K562 (cell line): Measurements from ENCODE around the gene TSPAN1. TPM values are rescaled to one million over a fixed set of nuclear protein-coding genes. Genes with fewer than 3 reads are reported as not detected.

Experiments used
- ATAC-seq: fragments of 200-7000 bp; cut with Tn5 transposase; 3 replicates; pipeline ENCODE4 v1.9.1; 2020; ENCODE audit warnings: moderate library complexity
- BruUV-seq: library from RNA; stranded (reverse); fragments of 400-500 nt; replicated peaks from 2 replicates; lab custom pipeline; 2021; lab: Mats Ljungman, UMichigan
- CTCF ChIA-PET: fragments of 300-600 bp; formaldehyde crosslinking; extraction: SDS; loops from one replicate; lab custom pipeline; 2021; ENCODE audit warnings: low intra/inter-chr PET ratio; lab: Yijun Ruan, JAX
- POLR2A ChIA-PET: fragments of 300-600, 350-650 bp; sonication (Branson Sonifier 250); formaldehyde crosslinking; extraction: SDS; loops from one replicate; lab custom pipeline; 2021; ENCODE audit warnings: antibody characterized with exemption, inconsistent platforms; lab: Yijun Ruan, JAX
- DNase-seq, 4 experiments: peaks; one replicate each; pipeline versions ENCODE4 v3.0.0 to v3.0.0-alpha.2; 2011 to 2018; ENCODE audit warnings: low spot score in 3 of 4, mixed read lengths in 3 of 4; ENCODE audit errors: extremely low read depth in 1 of 4
- FAIRE-seq: peaks from 2 replicates; lab custom pipeline; 2011; peaks lifted over from hg19 to GRCh38; lab: Jason Lieb, UNC
- H2AFZ ChIP-seq: 2 replicates; pipeline ENCODE4 v1.6.0; 2011; ENCODE audit warnings: low read depth, low read length, control low read depth, inconsistent platforms
- H3K27ac ChIP-seq: fragments of 200-600 bp; 3 replicates; pipeline ENCODE4 v1.8.0; 2011; ENCODE audit warnings: low read depth, mild to moderate bottlenecking, control low read depth, inconsistent platforms, low read length, moderate library complexity, mixed read lengths; ENCODE audit errors: extremely low read depth
- H3K27me3 ChIP-seq, 2 experiments: fragments of 300-600 bp in 1 of 2; 2 replicates in 1 of 2; 3 replicates in 1 of 2; pipeline versions ENCODE4 v1.6.0 to v1.8.0; 2011; ENCODE audit warnings: inconsistent platforms in 2 of 2, low read length in 2 of 2, mild to moderate bottlenecking in 1 of 2, mixed read lengths in 1 of 2, moderate library complexity in 1 of 2; ENCODE audit not compliant: control insufficient read depth in 2 of 2, insufficient read depth in 2 of 2
- H3K36me3 ChIP-seq: fragments of 300-600 bp; 3 replicates; pipeline ENCODE4 v1.8.0; 2011; ENCODE audit warnings: mild to moderate bottlenecking, low read length, inconsistent platforms; ENCODE audit not compliant: control insufficient read depth, insufficient read depth
- H3K4me1 ChIP-seq, 2 experiments: fragments of 200-600 bp in 1 of 2; replicated peaks in 1 of 2; 2 replicates in 1 of 2; 3 replicates in 1 of 2; pipeline versions ENCODE4 v1.5.1 to v1.8.0; 2011; ENCODE audit warnings: inconsistent platforms in 2 of 2, low read length in 2 of 2, mild to moderate bottlenecking in 1 of 2, mixed read lengths in 1 of 2, moderate library complexity in 1 of 2; ENCODE audit not compliant: control insufficient read depth in 2 of 2, insufficient read depth in 2 of 2
- H3K4me2 ChIP-seq: 2 replicates; pipeline ENCODE4 v1.6.1; 2011; ENCODE audit warnings: low read length, control low read depth, inconsistent platforms, mixed read lengths; ENCODE audit not compliant: insufficient read depth
- H3K4me3 ChIP-seq: fragments of 200-600 bp; sonication (generic), shearing (Covaris generic); 2 replicates; pipeline ENCODE4 v1.5.1; 2016; ENCODE audit warnings: control low read depth, inconsistent platforms
- H3K79me2 ChIP-seq: fragments of 200-600 bp; 3 replicates; pipeline ENCODE4 v1.8.0; 2011; ENCODE audit warnings: low read length, inconsistent platforms; ENCODE audit not compliant: control insufficient read depth, insufficient read depth
- H3K9ac ChIP-seq, 2 experiments: 2 replicates each; pipeline versions ENCODE4 v1.6.0 to v1.6.1; 2011; ENCODE audit warnings: low read depth in 2 of 2, low read length in 2 of 2, control low read depth in 1 of 2, inconsistent platforms in 1 of 2, mild to moderate bottlenecking in 1 of 2, mixed read lengths in 1 of 2; ENCODE audit not compliant: insufficient read depth in 1 of 2
- H3K9me1 ChIP-seq: one replicate; pipeline ENCODE4 v1.6.0; 2011; ENCODE audit warnings: inconsistent platforms, mild to moderate bottlenecking, low read length, moderate library complexity; ENCODE audit not compliant: control insufficient read depth, insufficient read depth
- H3K9me3 ChIP-seq: replicated peaks from 2 replicates; pipeline ENCODE4 v1.5.1; 2011; ENCODE audit warnings: low read depth, low read length, inconsistent platforms; ENCODE audit not compliant: control insufficient read depth, insufficient read depth
- H4K20me1 ChIP-seq: replicated peaks from 2 replicates; pipeline ENCODE4 v1.6.1; 2011; ENCODE audit warnings: low read length, inconsistent platforms, mixed read lengths; ENCODE audit not compliant: control insufficient read depth, insufficient read depth
- BRCA1 ChIP-seq, 2 experiments: fragments of 450-650 bp in 1 of 2; sonication (generic) in 1 of 2; formaldehyde crosslinking in 1 of 2; IDR thresholded peaks; 2 replicates each; pipeline versions ENCODE4 v1.5.0 to v1.6.1; 2017 to 2020; ENCODE audit warnings: mild to moderate bottlenecking in 1 of 2, missing genetic modification reagents in 1 of 2
- DMBX1 ChIP-seq: fragments of 250-450 bp; sonication (Bioruptor Pico); IDR thresholded peaks from 2 replicates; pipeline ENCODE4 v1.8.0; 2022; ENCODE audit warnings: inconsistent platforms, mild to moderate bottlenecking, moderate library complexity, borderline replicate concordance
- FOSL1 ChIP-seq: fragments of 200-800 bp; sonication (Bioruptor generic); conservative IDR thresholded peaks from 2 replicates; pipeline ENCODE4 v1.6.1; 2016; ENCODE audit warnings: missing genetic modification characterization, missing compliant biosample characterization
- MECOM ChIP-seq: fragments of 250-450 bp; sonication (Bioruptor Pico); IDR thresholded peaks from 2 replicates; pipeline ENCODE4 v1.8.0; 2022; ENCODE audit warnings: inconsistent platforms
- ZNF121 ChIP-seq: sonication (generic); formaldehyde crosslinking; conservative IDR thresholded peaks from 2 replicates; pipeline ENCODE4 v1.8.0; 2022; ENCODE audit warnings: missing genetic modification reagents
- ZNF184 ChIP-seq: sonication (generic); formaldehyde crosslinking; IDR thresholded peaks from 2 replicates; pipeline ENCODE4 v1.5.0; 2020; ENCODE audit warnings: missing genetic modification reagents
- ZNF778 ChIP-seq: fragments of 450-650 bp; formaldehyde crosslinking; IDR thresholded peaks from 2 replicates; pipeline ENCODE4 v1.4.0; 2020; ENCODE audit warnings: mild to moderate bottlenecking, moderate library complexity
- WGBS: fragments of 100-300 bp; shearing (Covaris generic); methylation state at CpG from one replicate; pipeline ENCODE4 v1.1.6; 2016; ENCODE audit warnings: low coverage, mixed read lengths; ENCODE audit not compliant: insufficient coverage; ENCODE audit errors: missing lambda C conversion rate; 5-methylcytosine and 5-hydroxymethylcytosine counted together
- in situ Hi-C: fragments of 300-500 bp; cut with MboI; formaldehyde crosslinking; loops from 4 replicates; pipeline ENCODE4 v1.15.0; 2018; ENCODE audit warnings: inconsistent platforms, mixed read lengths
- intact Hi-C: fragments of 100-400 bp; cut with micrococcal nuclease; formaldehyde crosslinking; loops from 2 replicates; pipeline ENCODE4 v1.14.2; 2022
- polyA plus RNA-seq, 8 experiments: library from polyadenylated mRNA; depleted of rRNA in 4 of 8; stranded (reverse) in 5 of 8; unstranded in 3 of 8; fragments of >200 nt; fragmentation: Nextera tagmentation in 2 of 8; fragmentation: Illumina TruSeq in 1 of 8; extraction: Ambion mirVana in 2 of 8; extraction: Trizol in 1 of 8; gene quantifications; 2 replicates each; pipeline versions ENCODE4 v1.2.1 to v1.2.3, GENCODE V29; 2011 to 2014; ENCODE audit warnings: inconsistent platforms in 1 of 8, missing spikeins in 1 of 8
- total RNA-seq, 7 experiments: library from RNA; depleted of rRNA in 6 of 7; stranded (reverse); fragments of >200 nt in 6 of 7; fragmentation: Illumina TruSeq in 2 of 7; extraction: Trizol in 2 of 7; gene quantifications; 2 replicates each; pipeline versions ENCODE4 v1.2.1 to v1.2.3, GENCODE V29; 2011 to 2021; ENCODE audit warnings: low replicate concordance in 1 of 7

The TSPAN1 gene
- total and polyA plus RNA-seq, 9 of the 15 experiments (the other 6 are each of a cell fraction or from before 2014, with no cell fraction given), result 0.58 TPM; not detected in 8

DNA sequence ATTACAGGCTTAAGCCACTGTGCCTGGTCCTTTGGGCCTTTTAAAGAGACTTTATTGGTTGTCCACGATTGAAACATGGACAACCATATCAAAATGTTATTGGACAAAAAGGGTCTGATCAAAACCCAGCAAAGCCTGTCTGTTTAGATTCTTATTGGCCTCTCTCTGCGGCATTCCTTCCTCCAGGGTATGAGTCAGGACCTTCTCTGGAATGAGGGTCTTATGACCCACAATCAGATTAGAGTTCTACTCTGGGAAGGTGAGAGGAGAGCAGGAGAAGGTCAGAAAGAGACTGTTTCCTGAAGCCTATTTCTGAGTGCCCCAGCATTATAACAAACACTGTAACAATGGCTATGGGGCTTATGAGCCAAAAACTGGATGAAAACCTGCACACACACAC, 36.2 kb downstream of the TSPAN1 start:
- Histone ChIP-seq H3K4me2 (no peak overlapping the region), H3K27ac (no peak overlapping the region), H3K4me1 (peaks cover 0 to 3% of the 10 kb centered on the region in 2 experiments; a peak in 2 of 5 replicates), H3K9me1 (no peaks in the 10 kb centered on the region), H3K4me3 (no peak overlapping the region), H3K9ac (no peak overlapping the region), H3K36me3 (no peaks in the 10 kb centered on the region), H3K9me3 (no peaks in the 10 kb centered on the region), H3K27me3 (no peaks in the 10 kb centered on the region), H2AFZ (peak overlapping the region; percentile 10; the same call in 1 of the 2 replicates), H3K79me2 (no peaks in the 10 kb centered on the region), H4K20me1 (no peaks in the 10 kb centered on the region)
- FAIRE-seq (no peak), ATAC-seq (peak; percentile 19), DNase-seq (no peak)
- no TSS peak for BruUV-seq
- 19% methylated on average over 2 of the region's 2 CpGs for WGBS
- ChIA-PET POLR2A (interaction anchor here (0.8 kb wide), 1 partner anchor 12 kb away, joined by 3 read pairs; no protein-coding TSS in a partner anchor), CTCF (no interaction called here)
- TF ChIP-seq BRCA1 (IDR thresholded peaks at IDR 0.05) (no peak), BRCA1 (CRISPR knock-in tag; IDR thresholded peaks at IDR 0.05) (no peak), ZNF778 (CRISPR knock-in tag) (no peak), FOSL1 (tag) (peak; percentile 58), ZNF184 (no peak)
- in situ Hi-C loops, result no loop called here
- intact Hi-C loops, result no loop called here

DNA sequence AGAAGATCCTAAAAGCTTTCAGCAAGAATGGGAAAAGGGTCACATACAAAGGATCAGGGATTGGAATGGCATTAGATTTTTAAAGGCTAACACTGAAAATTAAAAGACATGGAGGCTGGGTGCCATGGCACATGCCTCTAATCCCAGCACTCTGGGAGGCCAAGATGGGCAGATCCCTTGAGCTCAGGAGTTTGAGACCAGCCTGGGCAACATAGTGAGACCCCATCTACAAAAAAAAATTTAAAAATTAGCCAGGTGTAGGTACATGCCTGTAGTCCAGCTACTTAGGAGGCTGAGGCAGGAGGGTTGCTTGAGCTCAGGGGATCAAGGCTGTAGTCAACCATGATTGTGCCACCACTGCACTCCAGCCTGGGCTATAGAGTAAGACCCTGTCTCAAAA, 40.6 kb downstream of the TSPAN1 start:
- Histone ChIP-seq H3K4me1 (peaks cover 2 to 5% of the 10 kb centered on the region in 2 experiments; a peak in 2 of 5 replicates), H4K20me1 (no peaks in the 10 kb centered on the region), H3K27me3 (no peaks in the 10 kb centered on the region), H3K4me3 (no peak overlapping the region), H3K9me3 (no peaks in the 10 kb centered on the region), H3K9me1 (no peaks in the 10 kb centered on the region), H3K79me2 (no peaks in the 10 kb centered on the region), H3K4me2 (no peak overlapping the region), H3K27ac (no peak overlapping the region), H2AFZ (no peak overlapping the region), H3K9ac (no peak overlapping the region), H3K36me3 (no peaks in the 10 kb centered on the region)
- no peak for ATAC-seq
- in situ Hi-C loops (no loop called here), intact Hi-C loops (loop anchor here (5.0 kb wide), 1 partner anchor 993 kb away; no protein-coding TSS in a partner anchor)
- ChIA-PET POLR2A (interaction anchor here (0.9 kb wide), 1 partner anchor 8 kb away, joined by 3 read pairs; no protein-coding TSS in a partner anchor), CTCF (no interaction called here)
- TF ChIP-seq MECOM, result no peak
- TF ChIP-seq DMBX1 (CRISPR knock-in tag), result no peak
- peak; percentile 86 for TF ChIP-seq ZNF121 (CRISPR knock-in tag)
- no TSS peak for BruUV-seq
- no peak for FAIRE-seq
- no peak for DNase-seq
